Panc1 (cell line): ENCODE data around the gene BCL11B.

Source experiments
- POLR2AphosphoS5 ChIP-seq: IDR thresholded peaks from 2 replicates; pipeline ENCODE4 v1.6.1; 2012; ENCODE audit warnings: mild to moderate bottlenecking, low read depth, low read length, moderate library complexity
- SIN3A ChIP-seq: IDR thresholded peaks from 2 replicates; pipeline ENCODE4 v1.6.1; 2012; ENCODE audit warnings: low read depth, mild to moderate bottlenecking, low read length, moderate library complexity, borderline replicate concordance; ENCODE audit not compliant: insufficient read depth
- TCF7L2 ChIP-seq: IDR thresholded peaks from 2 replicates; pipeline ENCODE4 v1.6.1; 2011; ENCODE audit warnings: mild to moderate bottlenecking, low read depth, low read length, inconsistent platforms
- TF ChIP-seq, protein P1 (sequence below): fragments of 450-650 bp; IDR thresholded peaks from 2 replicates; pipeline ENCODE4 v1.5.1; 2017; ENCODE audit warnings: mild to moderate bottlenecking
- TF ChIP-seq, protein P2 (sequence below), 2 experiments: IDR thresholded peaks; 2 replicates each; pipeline ENCODE4 v1.6.1; 2011 to 2012; ENCODE audit warnings: low read depth in 2 of 2, control low read depth in 1 of 2, low read length in 1 of 2, mild to moderate bottlenecking in 1 of 2, moderate library complexity in 1 of 2; ENCODE audit not compliant: insufficient read depth in 1 of 2

DNA sequence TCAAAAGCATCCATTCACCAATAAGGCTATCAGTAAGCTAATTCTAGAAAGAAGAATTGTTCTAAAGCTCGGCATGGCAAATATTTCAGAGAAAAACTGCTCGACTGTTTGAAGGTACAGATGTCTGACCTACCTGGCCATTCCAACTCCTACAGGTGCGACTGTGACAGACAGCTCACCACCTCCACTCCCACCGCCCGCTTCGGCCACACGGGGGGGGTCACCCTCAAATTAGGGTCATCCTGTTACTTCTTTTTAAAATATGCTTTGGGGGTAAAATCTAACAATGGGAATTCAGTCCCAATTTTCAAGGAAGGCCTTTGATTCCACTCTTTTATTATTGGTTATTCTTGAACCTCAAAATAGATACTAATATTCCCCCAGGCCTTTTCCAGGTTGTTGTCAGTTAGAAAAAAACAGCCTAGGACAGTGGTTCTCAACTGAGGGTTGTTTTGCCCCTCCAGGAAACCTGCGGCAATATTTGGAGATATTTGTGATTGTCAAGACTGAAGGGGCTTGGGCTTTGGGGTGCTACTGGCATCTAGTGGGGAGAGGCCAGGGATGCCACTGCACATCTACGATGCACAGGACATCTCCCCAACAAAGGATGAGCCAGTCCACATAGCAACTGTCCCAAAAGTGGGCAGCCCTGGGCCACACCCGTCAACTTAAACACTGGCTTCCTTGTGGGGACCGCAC lies 81.2 kb downstream of the BCL11B start:
- TF ChIP-seq, protein P1, sequence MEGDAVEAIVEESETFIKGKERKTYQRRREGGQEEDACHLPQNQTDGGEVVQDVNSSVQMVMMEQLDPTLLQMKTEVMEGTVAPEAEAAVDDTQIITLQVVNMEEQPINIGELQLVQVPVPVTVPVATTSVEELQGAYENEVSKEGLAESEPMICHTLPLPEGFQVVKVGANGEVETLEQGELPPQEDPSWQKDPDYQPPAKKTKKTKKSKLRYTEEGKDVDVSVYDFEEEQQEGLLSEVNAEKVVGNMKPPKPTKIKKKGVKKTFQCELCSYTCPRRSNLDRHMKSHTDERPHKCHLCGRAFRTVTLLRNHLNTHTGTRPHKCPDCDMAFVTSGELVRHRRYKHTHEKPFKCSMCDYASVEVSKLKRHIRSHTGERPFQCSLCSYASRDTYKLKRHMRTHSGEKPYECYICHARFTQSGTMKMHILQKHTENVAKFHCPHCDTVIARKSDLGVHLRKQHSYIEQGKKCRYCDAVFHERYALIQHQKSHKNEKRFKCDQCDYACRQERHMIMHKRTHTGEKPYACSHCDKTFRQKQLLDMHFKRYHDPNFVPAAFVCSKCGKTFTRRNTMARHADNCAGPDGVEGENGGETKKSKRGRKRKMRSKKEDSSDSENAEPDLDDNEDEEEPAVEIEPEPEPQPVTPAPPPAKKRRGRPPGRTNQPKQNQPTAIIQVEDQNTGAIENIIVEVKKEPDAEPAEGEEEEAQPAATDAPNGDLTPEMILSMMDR, result no peak
- TF ChIP-seq, protein P2, sequence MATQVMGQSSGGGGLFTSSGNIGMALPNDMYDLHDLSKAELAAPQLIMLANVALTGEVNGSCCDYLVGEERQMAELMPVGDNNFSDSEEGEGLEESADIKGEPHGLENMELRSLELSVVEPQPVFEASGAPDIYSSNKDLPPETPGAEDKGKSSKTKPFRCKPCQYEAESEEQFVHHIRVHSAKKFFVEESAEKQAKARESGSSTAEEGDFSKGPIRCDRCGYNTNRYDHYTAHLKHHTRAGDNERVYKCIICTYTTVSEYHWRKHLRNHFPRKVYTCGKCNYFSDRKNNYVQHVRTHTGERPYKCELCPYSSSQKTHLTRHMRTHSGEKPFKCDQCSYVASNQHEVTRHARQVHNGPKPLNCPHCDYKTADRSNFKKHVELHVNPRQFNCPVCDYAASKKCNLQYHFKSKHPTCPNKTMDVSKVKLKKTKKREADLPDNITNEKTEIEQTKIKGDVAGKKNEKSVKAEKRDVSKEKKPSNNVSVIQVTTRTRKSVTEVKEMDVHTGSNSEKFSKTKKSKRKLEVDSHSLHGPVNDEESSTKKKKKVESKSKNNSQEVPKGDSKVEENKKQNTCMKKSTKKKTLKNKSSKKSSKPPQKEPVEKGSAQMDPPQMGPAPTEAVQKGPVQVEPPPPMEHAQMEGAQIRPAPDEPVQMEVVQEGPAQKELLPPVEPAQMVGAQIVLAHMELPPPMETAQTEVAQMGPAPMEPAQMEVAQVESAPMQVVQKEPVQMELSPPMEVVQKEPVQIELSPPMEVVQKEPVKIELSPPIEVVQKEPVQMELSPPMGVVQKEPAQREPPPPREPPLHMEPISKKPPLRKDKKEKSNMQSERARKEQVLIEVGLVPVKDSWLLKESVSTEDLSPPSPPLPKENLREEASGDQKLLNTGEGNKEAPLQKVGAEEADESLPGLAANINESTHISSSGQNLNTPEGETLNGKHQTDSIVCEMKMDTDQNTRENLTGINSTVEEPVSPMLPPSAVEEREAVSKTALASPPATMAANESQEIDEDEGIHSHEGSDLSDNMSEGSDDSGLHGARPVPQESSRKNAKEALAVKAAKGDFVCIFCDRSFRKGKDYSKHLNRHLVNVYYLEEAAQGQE (IDR thresholded peaks at IDR 0.05; ENCODE audit: insufficient read depth in 1 of 2, low read depth in 2 of 2, low read length in 1 of 2), result no peak
- TF ChIP-seq POLR2AphosphoS5 (no peak), SIN3A (no peak), TCF7L2 (no peak)
